ENCODE measurements around the gene AUNIP.

- TF ChIP-seq CTCF (conservative IDR thresholded peaks at IDR 0.05; ENCODE audit: low read depth, low read length) (no peak), EZH2 (IDR thresholded peaks at IDR 0.05; ENCODE audit: low read length, unreplicated experiment) (no peak)
Observed at GRCh38 chr1:25856856-25857255, 2.4 kb downstream of the AUNIP start.
